ENCODE data around the gene SNAP25.
A peak's percentile ranks its signal among the peaks of the same experiment; 100 is the strongest.

SNAP25 gene

GRCh38 chr20:10308652-10309051 lies 90.0 kb downstream of the SNAP25 start:
- no peak for DNase-seq

GRCh38 chr20:10309326-10309725 lies 90.7 kb downstream of the SNAP25 start:
- no peak for DNase-seq

- no peak for DNase-seq
Measured at GRCh38 chr20:10312111-10312510, 93.5 kb downstream of the SNAP25 start.

GRCh38 chr20:10313215-10313614 lies 94.6 kb downstream of the SNAP25 start:
- DNase-seq = no peak

DNA sequence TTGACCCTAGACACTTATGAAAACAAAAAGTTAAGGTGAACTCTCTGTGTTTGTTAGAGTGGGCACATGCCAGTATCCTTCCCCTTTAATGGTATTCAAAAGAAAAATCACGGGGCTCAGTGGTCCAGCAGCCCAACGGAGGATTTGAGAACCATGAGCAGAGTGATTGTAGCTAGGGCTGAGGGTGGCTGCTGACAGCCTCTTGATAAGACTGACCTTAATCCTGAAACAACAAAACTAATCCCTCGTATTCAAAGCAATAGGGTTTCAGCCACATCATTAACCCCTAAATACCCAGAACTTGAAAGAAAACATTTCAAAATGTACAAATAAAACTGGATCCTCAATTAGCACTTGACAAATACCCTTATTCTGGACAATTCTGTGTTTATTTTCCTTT lies 95.1 kb downstream of the SNAP25 start:
- no peak for DNase-seq

GRCh38 chr20:10314198-10314597 lies 95.6 kb downstream of the SNAP25 start:
- DNase-seq = no peak

DNA sequence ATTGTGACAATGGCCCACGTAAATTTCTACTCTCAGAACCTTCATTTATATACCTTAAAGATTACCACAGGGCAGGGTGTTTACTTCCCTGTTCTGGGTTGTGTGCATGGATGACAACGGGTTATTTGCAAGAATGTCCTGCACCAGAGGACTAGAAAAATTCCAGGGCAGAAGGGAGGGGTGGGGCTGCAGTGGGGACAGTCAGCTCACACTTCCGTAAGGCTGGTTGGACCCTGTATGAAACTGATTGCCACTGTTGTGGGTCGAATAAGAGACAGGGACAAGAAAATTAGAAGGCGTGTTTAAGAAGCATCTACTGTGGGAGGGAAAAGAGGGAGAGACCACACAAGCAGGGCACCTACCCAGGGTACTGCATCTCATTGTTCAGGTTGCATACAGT lies 96.5 kb downstream of the SNAP25 start:
- DNase-seq = no peak

DNA sequence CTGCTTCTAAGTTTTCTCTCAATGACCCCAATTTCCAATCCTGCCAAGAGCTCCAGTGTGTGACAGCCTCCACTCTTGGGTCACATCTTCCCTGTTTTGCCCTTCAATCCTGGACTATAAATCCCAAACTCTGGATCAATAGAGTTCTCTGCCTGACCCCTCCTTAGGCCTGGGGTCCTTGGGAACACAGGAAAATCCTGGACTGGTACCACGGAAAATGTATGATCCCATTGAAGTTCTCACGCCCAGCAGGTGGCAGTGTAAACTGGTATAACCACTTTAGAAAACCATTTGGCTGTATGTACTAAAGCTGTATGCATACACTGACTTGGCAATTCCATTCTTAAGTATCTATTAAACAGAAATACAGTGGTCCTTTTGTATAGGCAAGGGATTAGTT lies 98.0 kb downstream of the SNAP25 start:
- peak in 1 of 2 donors; percentile 10 for DNase-seq

- DNase-seq = no peak
Measured at GRCh38 chr20:10318291-10319024, 99.8 kb downstream of the SNAP25 start.

DNA sequence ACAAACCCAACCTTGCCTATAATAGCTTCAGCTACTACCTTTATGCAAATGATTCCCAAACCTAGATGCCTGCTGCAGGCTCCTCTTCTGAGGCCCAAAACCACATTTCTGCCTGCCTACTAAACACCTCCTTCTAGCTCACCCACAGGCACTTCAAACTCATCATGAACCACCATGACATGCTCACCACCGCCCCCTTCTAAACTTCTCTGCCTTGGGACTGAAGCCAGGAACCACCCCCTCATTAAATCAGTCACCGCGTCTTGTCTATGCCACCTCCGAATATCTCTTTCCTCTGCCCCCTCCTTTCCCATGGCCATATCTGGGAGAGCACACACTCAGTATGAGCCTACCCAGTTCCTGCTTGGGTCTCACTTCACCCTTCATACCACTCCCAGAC lies 101.2 kb downstream of the SNAP25 start:
- DNase-seq = no peak

DNA sequence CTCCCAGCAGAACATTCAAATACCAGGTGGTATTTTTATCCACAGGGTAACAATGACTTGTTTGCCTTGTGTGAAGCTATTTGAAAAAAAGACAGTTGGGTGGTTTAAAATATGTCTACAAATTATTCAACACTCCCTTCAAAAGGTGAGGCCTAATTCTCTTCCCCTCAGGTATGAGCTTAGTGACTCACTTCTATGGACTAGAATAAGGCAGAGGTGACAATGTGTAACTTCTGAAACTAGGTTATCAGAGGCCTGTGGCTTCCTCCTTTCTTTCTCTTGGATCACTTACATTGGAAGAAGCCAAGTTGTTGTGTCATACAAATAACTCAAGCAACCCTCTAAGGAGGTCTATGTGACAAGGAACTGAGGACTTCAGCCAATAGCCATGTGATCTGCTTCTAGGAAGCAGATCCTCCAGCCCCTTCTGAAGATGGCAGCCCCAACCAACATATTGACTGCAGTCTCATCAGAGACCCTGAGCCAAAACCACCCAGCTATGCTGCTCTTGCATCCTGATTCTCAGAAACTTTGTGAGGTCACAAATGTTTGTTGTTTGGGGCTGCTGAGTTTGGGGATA lies 102.6 kb downstream of the SNAP25 start:
- no peak for DNase-seq

GRCh38 chr20:10322073-10323012 lies 103.7 kb downstream of the SNAP25 start:
- DNase-seq = no peak

DNA sequence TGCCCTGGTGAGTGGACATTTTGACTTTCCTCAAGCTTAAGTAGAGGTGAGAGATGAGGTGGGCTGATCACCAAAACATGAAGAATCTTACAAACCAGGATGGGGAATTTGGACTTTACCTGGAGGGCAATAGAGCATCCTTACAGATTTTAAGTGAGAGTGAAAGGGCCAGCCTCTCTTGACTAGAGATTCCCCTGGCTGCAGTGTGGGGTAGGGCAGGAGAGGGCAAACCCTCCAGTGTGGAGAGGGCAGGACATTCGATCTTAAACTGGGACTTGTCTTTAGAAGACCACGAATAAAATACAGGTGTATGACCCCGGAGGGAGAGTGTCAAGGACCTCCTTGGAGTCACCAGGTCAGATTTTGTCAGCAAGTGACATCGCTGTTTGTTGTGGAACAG lies 105.1 kb downstream of the SNAP25 start:
- no peak for DNase-seq

DNA sequence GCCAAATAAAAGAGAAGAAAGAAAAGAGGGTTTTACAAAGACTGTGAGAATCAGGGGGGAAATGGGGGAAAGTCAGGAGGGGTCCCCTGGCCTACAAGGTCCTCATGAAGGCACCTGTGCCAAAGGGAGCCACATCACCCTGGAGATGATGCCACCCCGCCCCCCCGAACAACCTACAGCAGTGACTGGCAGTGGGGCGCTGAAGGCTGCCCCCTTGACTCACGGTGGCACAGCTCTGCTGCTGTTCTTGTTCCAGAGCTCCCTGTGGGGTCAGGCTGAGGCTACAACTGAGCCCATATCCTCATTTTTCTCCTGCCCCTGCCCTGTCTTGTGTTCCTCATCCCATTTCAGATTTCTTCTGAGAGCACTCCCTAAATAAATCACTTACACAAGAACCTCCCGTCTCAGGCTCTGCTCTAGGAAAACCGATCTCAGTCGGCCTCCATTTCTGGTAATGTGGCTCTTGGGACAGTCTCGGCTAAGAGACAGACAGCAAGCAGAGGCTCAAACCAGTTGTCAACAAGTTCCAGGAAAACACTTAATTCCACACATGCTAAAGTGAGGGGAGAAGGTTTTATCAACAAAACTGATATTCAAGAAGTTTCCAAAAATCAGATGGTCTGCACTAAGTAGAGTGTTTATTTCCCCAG lies 105.7 kb downstream of the SNAP25 start:
- DNase-seq = no peak

DNA sequence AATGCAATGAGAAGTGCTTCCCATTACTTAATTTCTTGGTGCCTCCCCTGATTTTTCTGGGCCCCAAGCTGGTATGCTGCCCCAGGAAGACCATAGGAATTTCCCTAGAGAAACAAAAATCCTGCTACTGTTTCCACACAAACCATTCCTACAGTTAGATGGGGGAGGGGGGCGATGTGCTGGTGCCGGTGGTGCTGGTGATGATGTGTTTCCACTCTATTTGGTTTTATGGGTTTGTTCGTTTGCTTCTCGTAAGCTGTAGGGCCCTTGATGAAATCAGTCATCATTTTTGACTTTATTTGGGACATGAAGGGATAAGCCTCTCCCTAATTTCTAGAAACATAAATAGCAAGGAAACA lies 110.2 kb downstream of the SNAP25 start:
- DNase-seq = no peak

- no peak for DNase-seq
Measured at GRCh38 chr20:10329387-10330005, 110.9 kb downstream of the SNAP25 start.

GRCh38 chr20:10330071-10330470 lies 111.4 kb downstream of the SNAP25 start:
- DNase-seq = no peak

GRCh38 chr20:10332656-10333415 lies 114.2 kb downstream of the SNAP25 start:
- DNase-seq = no peak

DNA sequence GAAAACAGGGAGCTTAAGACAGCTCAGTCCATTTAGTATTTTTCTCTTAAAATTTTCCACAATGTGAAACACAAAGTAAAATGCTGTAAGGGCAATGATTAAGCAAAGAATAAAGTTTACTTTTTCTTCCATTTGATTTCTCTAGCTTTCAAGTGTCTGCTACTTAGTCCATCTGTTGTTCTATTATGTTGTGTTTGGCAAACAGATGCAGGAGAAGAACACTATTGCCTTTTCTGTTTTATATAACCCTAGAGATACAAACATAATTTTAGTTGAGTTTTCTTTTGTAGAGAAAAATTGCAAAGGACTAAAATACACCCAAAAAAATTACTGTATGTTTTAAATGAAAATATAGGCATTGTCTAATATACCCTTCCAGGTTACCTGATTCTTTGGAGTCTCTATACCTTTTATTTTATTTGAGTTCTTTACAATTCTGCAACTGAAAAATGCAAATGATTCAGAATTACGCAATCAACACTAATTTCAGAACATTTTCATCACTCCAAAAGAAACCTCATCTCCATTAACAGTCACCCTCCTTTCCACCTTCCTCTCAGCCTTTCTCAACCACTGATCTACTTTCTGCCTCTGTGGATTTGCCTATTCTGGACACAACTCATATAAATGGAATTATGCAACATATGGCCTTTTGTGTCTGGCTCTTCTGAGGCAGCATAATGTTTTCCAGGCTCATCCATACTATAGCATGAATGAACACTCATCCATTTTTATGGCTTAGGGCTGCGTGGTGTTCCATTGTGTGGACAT lies 118.5 kb downstream of the SNAP25 start:
- no peak for DNase-seq

DNA sequence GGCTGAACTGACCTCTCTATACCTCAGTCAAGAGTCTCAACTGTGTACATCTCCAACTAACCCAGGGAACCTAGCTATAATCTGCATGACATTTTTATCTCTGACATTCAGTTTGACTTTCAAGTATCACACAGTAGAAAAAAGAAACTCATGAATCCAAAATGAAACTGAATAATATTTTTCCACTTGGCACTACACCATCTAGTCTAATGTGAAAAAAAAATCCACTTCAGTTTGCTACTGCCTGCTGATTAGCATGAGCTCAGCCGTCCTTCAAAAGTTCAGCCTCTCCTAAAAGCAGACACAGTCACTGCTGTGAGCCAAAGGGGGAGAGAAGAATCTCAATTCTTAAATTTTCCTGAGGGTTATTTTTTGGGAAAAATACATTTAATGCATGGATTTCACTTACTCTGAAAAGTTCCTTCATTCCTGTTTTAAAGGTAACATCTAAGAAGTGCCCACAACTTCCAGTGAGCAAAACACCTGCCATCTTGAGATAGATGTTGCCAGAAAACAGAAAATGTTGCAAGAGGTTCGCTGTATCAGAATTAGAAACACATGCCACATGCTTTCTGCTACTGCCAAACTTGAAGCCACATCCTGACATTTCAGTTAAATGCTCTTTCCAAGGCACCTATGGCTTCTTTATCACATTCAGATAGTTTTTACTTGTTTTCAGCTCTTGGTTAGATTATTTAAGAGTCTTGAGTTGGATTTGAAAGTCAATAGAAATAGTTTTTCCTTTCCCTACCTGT lies 120.0 kb downstream of the SNAP25 start:
- no peak for DNase-seq

- no peak for DNase-seq
Measured at GRCh38 chr20:10339609-10340008, 121.0 kb downstream of the SNAP25 start.

All from stimulated activated CD4-positive, alpha-beta T cell treated with anti-CD3 and anti-CD28 coated beads, Interleukin-2, amount 100 ng/mL, for 24 hours (primary cell).